Activated CD4-positive, CD25-positive, alpha-beta regulatory T cell treated with anti-CD3 and anti-CD28 coated beads, Interleukin-2, amount 50 U/mL, for 24 hours (primary cell): ENCODE measurements around the gene RAET1G.
"Not testable (repeated sequence)": the region's sequence is repeated elsewhere in the genome, so short reads cannot be mapped to it uniquely, and the experiment has no call there.

Experiments used
- ATAC-seq, 2 donors: fragments of 150-1000 bp; cut with Tn5 transposase; one replicate each; pipeline ENCODE4 v1.10.0; 2021; ENCODE audit warnings: mild to moderate bottlenecking in 1 of 2, moderate library complexity in 1 of 2

Gene RAET1G

DNA sequence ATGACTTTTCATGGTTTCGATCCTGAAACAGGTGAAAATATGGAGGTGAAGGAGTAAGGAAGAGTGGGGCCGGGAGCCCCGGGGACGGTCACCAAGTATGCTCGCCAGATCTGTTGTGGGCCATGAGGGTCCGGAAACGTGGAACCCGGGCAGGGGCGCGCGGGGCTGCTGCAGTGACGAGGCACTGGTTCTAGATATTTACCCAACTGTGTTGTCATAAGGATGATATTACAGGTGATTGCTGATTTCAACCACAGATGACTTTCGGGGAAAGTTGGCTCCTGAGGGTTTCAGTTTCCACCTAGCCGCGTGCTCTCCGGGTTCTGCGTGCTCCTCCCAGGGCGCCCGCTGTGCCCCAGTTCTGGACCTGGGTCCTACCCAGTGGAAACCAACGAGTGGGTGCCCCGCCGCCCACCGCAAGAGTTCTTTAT lies 12.2 kb downstream of the RAET1G start:
- ATAC-seq = no peak

DNA sequence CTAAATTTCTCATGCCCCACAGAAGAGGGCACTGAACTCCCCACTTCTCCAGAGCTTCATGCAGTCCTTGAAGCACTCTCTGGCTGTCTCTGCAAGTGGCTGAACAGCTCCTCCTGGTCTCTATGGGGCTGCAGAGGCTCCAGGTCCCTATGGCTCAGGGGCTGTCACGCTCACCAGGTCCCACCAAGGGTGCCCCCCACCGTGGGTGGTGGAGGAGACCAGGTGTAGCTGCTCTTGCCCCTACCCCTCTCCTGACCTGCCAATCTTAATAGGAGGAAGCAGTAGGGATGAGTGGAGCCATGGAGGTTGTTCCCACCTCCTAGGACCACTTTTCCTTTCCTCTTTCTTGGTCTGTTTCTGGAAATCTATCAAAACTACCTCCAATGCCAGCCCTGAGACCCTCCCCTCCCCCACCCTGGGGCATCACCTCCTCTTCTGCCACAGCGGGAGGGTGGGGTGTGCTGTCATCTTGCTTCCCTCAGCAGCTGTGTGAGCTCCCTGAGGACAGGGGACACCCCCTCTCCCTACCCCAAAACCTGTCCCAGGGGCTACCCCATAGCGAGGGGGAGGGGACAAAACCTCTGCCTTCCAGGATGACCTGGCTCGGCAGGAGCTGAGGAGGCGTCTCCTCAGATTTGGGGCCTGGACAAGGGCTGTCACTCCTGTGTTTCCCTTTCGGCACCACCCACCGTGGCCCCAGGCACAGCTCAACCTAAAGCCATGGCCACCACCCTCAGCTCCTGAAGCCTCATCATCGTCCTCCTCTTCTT lies 13.0 kb downstream of the RAET1G start:
- ATAC-seq = no peak

DNA sequence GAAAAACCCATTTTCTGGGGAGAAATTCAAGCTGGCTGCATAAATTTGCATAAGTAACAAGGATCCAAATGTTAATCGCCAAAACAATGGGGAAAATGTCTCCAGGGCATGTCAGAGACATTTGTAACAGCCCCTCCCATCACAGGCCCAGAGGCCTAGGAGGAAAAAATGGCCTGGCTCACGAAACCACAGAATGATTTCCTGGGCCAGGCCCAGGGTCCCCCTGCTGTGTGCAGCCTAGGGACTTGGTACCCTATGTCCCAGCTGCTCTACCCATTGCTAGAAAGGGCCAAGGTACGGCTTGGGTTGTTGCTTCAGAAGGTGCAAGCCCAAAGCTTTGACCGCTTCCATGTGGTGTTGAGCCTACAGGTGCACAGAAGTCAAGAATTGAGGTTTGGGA lies 14.4 kb downstream of the RAET1G start:
- ATAC-seq = not testable (repeated sequence)

- no peak for ATAC-seq
Observed at GRCh38 chr6:149907317-149907716, 15.6 kb downstream of the RAET1G start.

DNA sequence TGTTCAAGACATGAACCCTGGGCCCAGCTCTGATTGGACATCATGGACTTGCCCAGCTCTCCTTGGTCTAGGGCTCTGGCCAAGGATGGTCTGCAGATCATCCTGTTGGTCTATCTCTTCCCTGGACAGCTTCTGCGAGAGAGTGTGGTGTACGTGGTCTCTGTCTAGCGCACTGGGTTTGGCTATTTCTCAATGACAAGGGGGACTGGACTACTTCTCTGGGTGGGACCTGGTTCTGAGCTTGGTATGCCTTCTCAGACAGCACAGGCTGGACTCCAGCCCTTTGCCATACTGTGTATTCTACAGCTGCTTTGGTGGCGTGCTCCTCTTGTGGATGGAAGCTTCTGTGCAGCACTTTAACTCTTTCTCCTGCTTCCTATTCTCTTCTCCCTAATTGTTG lies 16.5 kb downstream of the RAET1G start:
- ATAC-seq = no peak

- ATAC-seq = no peak
Observed at GRCh38 chr6:149905911-149906371, 17.0 kb downstream of the RAET1G start.

DNA sequence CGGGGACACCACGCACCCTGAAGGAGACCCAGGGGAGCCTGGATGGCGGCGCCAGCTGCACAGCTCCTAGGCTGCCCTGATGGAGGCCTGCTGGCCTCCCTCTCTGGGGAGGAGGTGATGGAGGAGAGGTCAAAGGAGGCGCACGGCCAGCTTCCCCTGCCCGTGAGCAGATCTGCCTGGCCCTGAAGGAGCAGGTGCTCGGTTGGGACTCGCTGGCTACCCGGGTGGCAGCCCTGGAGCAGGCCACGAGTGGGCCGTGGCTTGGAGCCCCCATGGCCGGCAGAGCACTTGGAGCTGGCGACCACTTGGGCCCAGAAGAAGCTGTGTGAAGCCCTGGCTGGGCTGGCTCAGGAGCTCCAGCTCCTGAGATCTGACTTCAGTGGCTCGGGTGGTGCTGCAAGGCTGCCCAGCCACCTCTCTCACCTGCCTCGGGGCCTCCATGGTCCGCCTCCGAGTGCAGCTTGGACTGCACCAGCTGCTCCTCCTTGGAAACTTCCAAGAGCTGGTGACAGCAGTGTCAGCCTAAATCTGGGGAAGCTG lies 17.5 kb downstream of the RAET1G start:
- no peak for ATAC-seq

DNA sequence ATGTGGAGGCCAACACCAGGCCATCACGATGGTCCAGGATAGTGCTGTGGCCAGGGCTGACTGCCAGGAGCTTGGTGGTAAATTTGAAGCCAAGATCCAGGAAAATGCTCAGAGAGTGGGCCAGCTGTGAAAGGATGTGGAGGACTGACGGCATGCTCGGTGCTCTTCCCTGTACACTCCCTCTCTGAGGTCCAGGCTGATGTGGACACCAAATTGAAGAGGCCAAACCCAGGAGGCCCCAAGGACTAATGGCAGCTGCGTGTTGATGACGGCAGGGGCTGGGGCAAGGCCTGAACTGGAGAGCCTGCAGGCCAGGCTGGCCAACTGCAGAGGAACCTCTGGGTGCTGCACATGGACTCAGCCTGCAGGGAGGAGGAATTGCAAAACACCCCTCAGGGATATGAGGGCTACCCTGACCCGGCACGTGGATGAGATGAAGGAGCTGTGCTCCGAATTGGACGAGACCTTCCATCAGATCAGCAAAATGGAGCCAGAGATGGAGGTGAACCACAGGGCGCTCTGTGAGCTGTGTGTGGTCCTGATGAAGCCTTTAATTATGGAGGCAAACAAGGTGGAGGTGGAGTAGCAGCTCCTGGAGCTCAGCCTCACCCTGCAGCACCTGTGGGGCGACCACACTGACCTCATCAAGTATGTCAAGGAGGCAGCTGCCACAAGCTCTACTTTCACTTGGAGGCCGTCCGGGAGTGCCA lies 18.1 kb downstream of the RAET1G start:
- no peak for ATAC-seq

GRCh38 chr6:149903938-149904611 lies 18.8 kb downstream of the RAET1G start:
- ATAC-seq = no peak

GRCh38 chr6:149901444-149902140 lies 21.3 kb downstream of the RAET1G start:
- no peak for ATAC-seq

GRCh38 chr6:149900620-149901443 lies 22.1 kb downstream of the RAET1G start:
- ATAC-seq = no peak

DNA sequence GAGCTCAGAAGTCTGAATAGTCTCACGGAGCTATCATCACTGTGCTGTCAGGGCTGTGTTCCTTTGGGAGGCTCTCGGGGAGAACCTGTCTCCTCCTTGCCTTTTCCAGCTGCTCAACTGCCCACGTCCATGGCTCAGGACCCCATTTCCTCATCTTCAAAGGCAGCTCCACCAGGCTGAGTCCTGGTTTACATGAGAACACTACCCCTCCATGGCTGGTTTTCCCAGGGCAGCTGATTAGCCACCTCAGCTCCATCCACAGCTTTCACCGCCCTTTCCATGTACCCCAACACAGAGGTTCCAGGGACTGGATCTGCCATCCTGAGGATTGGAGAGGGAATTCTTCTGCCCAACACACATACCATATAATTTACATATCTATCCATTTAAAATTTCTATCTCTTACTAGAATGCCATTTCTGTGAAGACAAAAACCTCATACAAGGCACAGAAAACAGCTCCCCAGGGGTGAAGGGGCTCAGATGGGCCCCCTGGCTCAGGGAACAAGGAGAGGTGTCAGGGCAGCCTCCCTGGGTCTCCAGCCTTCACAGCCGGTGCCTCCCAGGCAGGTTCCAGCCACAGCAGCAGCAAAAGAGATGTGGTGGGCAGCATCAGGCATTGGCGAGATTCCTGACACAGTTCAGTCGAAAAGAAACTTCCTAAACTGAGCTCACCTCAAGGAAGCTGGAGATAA lies 22.8 kb downstream of the RAET1G start:
- ATAC-seq = no peak

DNA sequence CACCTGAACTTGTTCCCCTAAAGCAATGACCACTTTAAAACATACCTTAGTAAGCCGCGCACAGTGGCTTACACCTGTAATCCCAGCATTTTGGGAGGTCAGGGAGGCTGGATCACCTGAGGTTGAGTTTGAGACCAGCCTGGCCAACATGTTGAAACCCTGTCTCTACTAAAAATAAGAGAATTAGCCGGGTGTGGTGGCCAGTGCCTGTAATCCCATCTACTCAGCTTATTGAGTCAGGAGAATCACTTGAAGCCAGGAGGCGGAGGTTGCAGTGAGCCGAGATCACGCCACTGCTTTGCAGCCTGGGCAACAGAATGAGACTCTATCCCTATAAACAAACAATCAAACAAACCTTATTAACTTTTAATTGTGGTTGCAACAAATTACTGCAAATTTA lies 23.4 kb downstream of the RAET1G start:
- no peak for ATAC-seq

DNA sequence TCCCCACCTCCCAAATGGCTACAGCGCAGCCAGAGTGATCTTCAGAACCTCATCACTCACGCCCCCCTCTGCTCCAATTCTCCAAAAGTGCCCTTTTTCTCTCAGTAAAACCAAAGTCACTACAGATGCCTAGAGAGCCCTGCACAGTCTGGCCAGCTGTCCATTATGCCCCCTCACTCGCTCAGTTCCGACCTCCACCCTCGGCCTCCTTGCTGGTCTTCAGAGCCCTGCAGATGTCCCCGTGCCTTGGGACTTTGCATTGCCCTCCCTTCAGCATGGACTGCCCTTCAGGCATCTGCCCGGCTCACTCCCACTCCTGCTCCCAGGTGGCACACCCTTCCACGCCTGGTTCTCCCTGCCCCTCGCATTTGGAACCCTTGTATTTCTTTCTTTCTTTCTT lies 24.0 kb downstream of the RAET1G start:
- ATAC-seq = no peak

DNA sequence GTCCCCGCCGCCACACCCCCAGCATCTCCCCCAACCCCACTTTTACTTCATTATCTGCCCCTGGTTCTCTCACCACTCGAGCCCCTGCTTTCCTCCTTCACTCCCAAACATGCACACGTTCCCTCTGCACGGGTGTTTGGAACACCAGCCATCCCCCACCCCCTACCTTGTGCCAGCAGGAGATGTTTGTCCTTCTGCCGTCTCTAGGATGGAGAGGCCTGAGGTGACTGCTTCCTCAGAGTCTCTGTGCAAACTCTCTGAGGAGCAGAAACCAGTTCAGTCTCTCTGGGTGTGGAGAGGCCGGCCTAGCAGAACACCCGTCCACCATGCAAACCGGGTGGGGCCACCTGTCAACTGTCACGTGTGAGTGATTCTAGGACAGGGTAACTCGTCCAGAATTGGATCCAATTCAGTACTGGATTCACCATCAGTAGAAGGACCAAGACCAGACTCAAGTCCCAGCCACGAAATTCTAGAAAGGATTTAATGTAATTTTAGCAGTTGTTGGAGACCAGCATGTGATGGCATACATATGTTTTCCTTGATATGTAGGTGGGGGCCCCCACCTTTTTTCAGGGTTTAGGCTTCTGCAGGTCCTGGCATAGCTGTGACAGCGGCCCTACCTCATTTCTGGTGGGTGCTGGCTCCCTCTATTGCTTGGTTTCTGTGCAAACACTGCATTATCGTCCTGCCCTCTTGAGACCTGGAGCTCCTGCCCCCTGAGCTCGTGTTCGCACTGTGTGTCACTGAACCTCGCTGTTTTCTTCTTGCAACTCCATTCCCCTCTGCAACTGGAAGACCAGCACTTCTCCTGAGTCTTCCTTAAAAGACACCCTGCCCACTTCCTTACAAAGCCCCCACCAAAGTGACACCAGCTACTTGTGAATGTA lies 24.8 kb downstream of the RAET1G start, which contains the start of gene RAET1E:
Gene RAET1E (minus strand): TSS at position 259 of the 890 bp plus-strand sequence. CDS start 7,212 bp downstream, outside the sequence.
- ATAC-seq = no peak

DNA sequence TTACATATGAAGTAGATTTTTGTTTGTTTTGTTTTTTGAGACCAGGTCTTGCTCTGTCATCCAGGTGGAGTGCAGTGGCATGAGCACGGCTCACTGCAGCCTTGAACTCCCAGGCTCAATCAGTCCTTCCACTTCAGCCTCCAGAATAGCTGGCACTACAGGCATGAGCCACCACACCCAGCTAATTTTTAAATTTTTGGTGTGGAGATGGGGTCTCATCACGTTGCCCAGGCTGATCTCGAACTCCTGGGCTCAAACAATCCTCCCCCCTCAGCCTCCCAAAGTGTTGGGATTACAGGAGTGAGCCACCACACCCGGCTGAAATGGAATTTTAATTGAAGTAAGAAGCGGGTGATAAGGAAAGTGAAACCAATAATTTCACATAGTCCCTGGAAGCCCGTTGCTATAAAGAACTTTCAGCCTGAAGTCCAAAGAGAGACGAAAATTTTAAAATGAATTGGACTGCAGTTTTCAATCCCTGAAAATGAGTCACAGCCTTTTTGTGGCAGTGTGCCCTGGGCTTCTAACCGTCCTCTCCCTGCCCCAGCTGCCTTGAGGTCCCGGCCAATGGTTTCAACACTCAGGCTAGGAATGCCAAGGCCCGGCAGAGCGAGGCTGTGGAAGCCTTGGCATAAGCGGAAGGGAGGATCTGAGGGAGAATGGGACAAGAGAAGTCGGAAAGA lies 25.8 kb downstream of the RAET1G start:
- ATAC-seq = no peak

GRCh38 chr6:149896491-149896890 lies 26.4 kb downstream of the RAET1G start:
- ATAC-seq = no peak

DNA sequence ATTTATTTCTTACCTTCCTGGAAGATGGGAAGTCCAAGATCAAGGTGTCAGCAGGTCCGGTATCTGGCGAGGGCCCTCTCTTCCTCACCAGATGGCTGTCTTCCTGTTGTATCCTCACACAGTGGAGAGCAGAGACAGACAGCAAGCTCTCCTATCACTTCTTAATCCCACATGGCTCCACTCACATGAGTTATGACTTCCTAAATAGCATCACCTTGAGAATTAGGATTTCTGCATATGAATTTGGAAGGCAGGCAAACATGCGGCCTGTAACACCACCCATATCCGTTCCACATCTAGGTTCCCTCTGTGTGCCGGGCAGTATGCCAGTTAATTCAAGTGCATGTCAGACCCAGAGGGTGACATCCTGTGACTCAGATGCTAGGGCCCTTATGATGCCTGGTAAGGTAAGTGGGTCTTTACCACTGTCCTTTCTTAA lies 27.1 kb downstream of the RAET1G start:
- ATAC-seq = peak; percentile 38 to 55

DNA sequence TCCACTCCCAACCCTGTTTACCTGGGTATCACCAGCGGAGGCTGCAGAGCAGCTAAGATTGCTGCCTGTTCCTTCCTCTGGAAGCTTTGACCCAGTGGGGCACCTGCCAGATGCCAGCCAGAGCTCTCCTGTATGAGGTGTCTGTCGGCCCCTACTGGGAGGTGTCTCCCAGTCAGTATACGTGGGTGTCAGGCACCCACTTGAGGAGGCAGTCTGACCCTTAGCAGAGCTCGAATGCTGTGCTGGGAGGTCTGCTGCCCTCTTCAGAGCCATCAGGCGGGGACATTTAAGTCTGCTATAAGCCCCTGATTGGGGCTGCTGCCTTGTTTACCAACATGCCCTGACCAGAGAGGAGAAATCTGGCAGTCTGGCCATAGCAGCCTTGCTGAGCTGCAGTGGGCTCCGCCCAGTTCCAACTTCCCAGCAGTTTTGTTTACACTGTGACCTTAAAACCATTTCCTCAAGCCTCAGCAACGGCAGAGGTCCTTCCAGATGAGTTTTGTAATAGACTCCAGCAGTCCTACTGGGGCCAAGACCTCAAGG lies 27.8 kb downstream of the RAET1G start:
- no peak for ATAC-seq
